ENCODE data around the gene TTC33. TPM values are rescaled to one million over a fixed set of nuclear protein-coding genes. Genes with fewer than 3 reads are reported as not detected.

Gene TTC33
- total and polyA plus RNA-seq, 4 donors, result 22.4 to 45.9 (median 30.7) TPM

GRCh38 chr5:40757400-40757799 lies 1.6 kb upstream of the TTC33 start:
- DNase-seq (ENCODE audit: low read depth in 4 of 6, low spot score in 6 of 6), result no peak
- H3K36me3 ChIP-seq (ENCODE audit: control insufficient read depth, insufficient read depth, low read length), result peaks cover 7% of the 10 kb centered on the region
- H3K27me3 ChIP-seq (ENCODE audit: control insufficient read depth, insufficient read depth, low read length), result no peaks in the 10 kb centered on the region
- no peak overlapping the region for H3K27ac ChIP-seq (ENCODE audit: low read depth, low read length)
- H3K4me1 ChIP-seq (ENCODE audit: control insufficient read depth, insufficient read depth, low read length), result peaks cover 5% of the 10 kb centered on the region
- no peaks in the 10 kb centered on the region for H3K9me3 ChIP-seq (ENCODE audit: control insufficient read depth, insufficient read depth, low read length)
- no peak overlapping the region for H3K4me3 ChIP-seq (ENCODE audit: low read depth, low read length)
- no CpG with 5 or more reads among the region's 2 CpGs for WGBS (ENCODE audit: insufficient coverage)

GRCh38 chr5:40755093-40755406 lies 711 bp downstream of the TTC33 start:
- DNase-seq (ENCODE audit: low read depth in 4 of 6, low spot score in 6 of 6), result peak; percentile 50 to 96 (median 70)
- 0% methylated on average over 3 of the region's 11 CpGs for WGBS (ENCODE audit: insufficient coverage)
- H3K9me3 ChIP-seq (ENCODE audit: control insufficient read depth, insufficient read depth, low read length), result peaks cover 2% of the 10 kb centered on the region
- H3K27me3 ChIP-seq (ENCODE audit: control insufficient read depth, insufficient read depth, low read length), result no peaks in the 10 kb centered on the region
- peaks cover 3% of the 10 kb centered on the region for H3K36me3 ChIP-seq (ENCODE audit: control insufficient read depth, insufficient read depth, low read length)
- peak overlapping the region; percentile 99 for H3K4me3 ChIP-seq (ENCODE audit: low read depth, low read length)
- H3K27ac ChIP-seq (ENCODE audit: low read depth, low read length), result peak overlapping the region; percentile 93
- H3K4me1 ChIP-seq (ENCODE audit: control insufficient read depth, insufficient read depth, low read length), result peaks cover 5% of the 10 kb centered on the region

- WGBS (ENCODE audit: insufficient coverage), result no CpG with 5 or more reads among the region's 6 CpGs
- H3K36me3 ChIP-seq (ENCODE audit: control insufficient read depth, insufficient read depth, low read length), result peaks cover 3% of the 10 kb centered on the region
- H3K4me3 ChIP-seq (ENCODE audit: low read depth, low read length), result peak overlapping the region; percentile 99
- H3K9me3 ChIP-seq (ENCODE audit: control insufficient read depth, insufficient read depth, low read length), result peaks cover 2% of the 10 kb centered on the region
- peaks cover 5% of the 10 kb centered on the region for H3K4me1 ChIP-seq (ENCODE audit: control insufficient read depth, insufficient read depth, low read length)
- peak overlapping the region; percentile 93 for H3K27ac ChIP-seq (ENCODE audit: low read depth, low read length)
- H3K27me3 ChIP-seq (ENCODE audit: control insufficient read depth, insufficient read depth, low read length), result no peaks in the 10 kb centered on the region
- DNase-seq (ENCODE audit: low read depth in 4 of 6, low spot score in 6 of 6), result peak in 4 of 6 donors; percentile 2 to 17 (median 8)
Measured at GRCh38 chr5:40754381-40755092, 1.2 kb downstream of the TTC33 start.

- Histone ChIP-seq H3K36me3 (ENCODE audit: control insufficient read depth, insufficient read depth, low read length) (peaks cover 1% of the 10 kb centered on the region), H3K27me3 (ENCODE audit: control insufficient read depth, insufficient read depth, low read length) (no peaks in the 10 kb centered on the region), H3K9me3 (ENCODE audit: control insufficient read depth, insufficient read depth, low read length) (peaks cover 2% of the 10 kb centered on the region), H3K4me1 (ENCODE audit: control insufficient read depth, insufficient read depth, low read length) (no peaks in the 10 kb centered on the region), H3K4me3 (ENCODE audit: low read depth, low read length) (no peak overlapping the region), H3K27ac (ENCODE audit: low read depth, low read length) (no peak overlapping the region)
- DNase-seq (ENCODE audit: low read depth in 4 of 6, low spot score in 6 of 6), result peak in 1 of 6 donors; percentile 9
- 58% methylated on average over 4 of the region's 4 CpGs for WGBS (ENCODE audit: insufficient coverage)
Measured at GRCh38 chr5:40746703-40747102, 9.1 kb downstream of the TTC33 start.

GRCh38 chr5:40743771-40744170 lies 12.0 kb downstream of the TTC33 start:
- no peaks in the 10 kb centered on the region for H3K4me1 ChIP-seq (ENCODE audit: control insufficient read depth, insufficient read depth, low read length)
- H3K27ac ChIP-seq (ENCODE audit: low read depth, low read length), result no peak overlapping the region
- no peaks in the 10 kb centered on the region for H3K27me3 ChIP-seq (ENCODE audit: control insufficient read depth, insufficient read depth, low read length)
- H3K4me3 ChIP-seq (ENCODE audit: low read depth, low read length), result no peak overlapping the region
- no CpG with 5 or more reads among the region's 2 CpGs for WGBS (ENCODE audit: insufficient coverage)
- peaks cover 7% of the 10 kb centered on the region for H3K36me3 ChIP-seq (ENCODE audit: control insufficient read depth, insufficient read depth, low read length)
- DNase-seq (ENCODE audit: low read depth in 4 of 6, low spot score in 6 of 6), result no peak
- no peaks in the 10 kb centered on the region for H3K9me3 ChIP-seq (ENCODE audit: control insufficient read depth, insufficient read depth, low read length)

- H3K36me3 ChIP-seq (ENCODE audit: control insufficient read depth, insufficient read depth, low read length), result peaks cover 7% of the 10 kb centered on the region
- DNase-seq (ENCODE audit: low read depth in 4 of 6, low spot score in 6 of 6), result no peak
Measured at GRCh38 chr5:40738502-40738901, 17.3 kb downstream of the TTC33 start.

GRCh38 chr5:40736103-40736875 lies 19.5 kb downstream of the TTC33 start:
- H3K36me3 ChIP-seq (ENCODE audit: control insufficient read depth, insufficient read depth, low read length), result peaks cover 1% of the 10 kb centered on the region
- H3K4me1 ChIP-seq (ENCODE audit: control insufficient read depth, insufficient read depth, low read length), result no peaks in the 10 kb centered on the region
- no peaks in the 10 kb centered on the region for H3K27me3 ChIP-seq (ENCODE audit: control insufficient read depth, insufficient read depth, low read length)
- no peak overlapping the region for H3K27ac ChIP-seq (ENCODE audit: low read depth, low read length)
- no CpG with 5 or more reads among the region's 1 CpG for WGBS (ENCODE audit: insufficient coverage)
- DNase-seq (ENCODE audit: low read depth in 4 of 6, low spot score in 6 of 6), result peak in 5 of 6 donors; percentile 26 to 85 (median 53)
- H3K4me3 ChIP-seq (ENCODE audit: low read depth, low read length), result no peak overlapping the region
- no peaks in the 10 kb centered on the region for H3K9me3 ChIP-seq (ENCODE audit: control insufficient read depth, insufficient read depth, low read length)

More at GRCh38 chr5:40738502-40738901, 17.3 kb downstream of the TTC33 start:
- no peak overlapping the region for H3K27ac ChIP-seq (ENCODE audit: low read depth, low read length)
- no peaks in the 10 kb centered on the region for H3K27me3 ChIP-seq (ENCODE audit: control insufficient read depth, insufficient read depth, low read length)
- no peak overlapping the region for H3K4me3 ChIP-seq (ENCODE audit: low read depth, low read length)
- no peaks in the 10 kb centered on the region for H3K9me3 ChIP-seq (ENCODE audit: control insufficient read depth, insufficient read depth, low read length)
- no peaks in the 10 kb centered on the region for H3K4me1 ChIP-seq (ENCODE audit: control insufficient read depth, insufficient read depth, low read length)

- no peak overlapping the region for H3K4me3 ChIP-seq (ENCODE audit: low read depth, low read length)
- DNase-seq (ENCODE audit: low read depth in 4 of 6, low spot score in 6 of 6), result no peak
- H3K36me3 ChIP-seq (ENCODE audit: control insufficient read depth, insufficient read depth, low read length), result no peaks in the 10 kb centered on the region
- H3K4me1 ChIP-seq (ENCODE audit: control insufficient read depth, insufficient read depth, low read length), result no peaks in the 10 kb centered on the region
- H3K27me3 ChIP-seq (ENCODE audit: control insufficient read depth, insufficient read depth, low read length), result no peaks in the 10 kb centered on the region
- H3K27ac ChIP-seq (ENCODE audit: low read depth, low read length), result no peak overlapping the region
- no peaks in the 10 kb centered on the region for H3K9me3 ChIP-seq (ENCODE audit: control insufficient read depth, insufficient read depth, low read length)
Measured at GRCh38 chr5:40735609-40736008, 20.2 kb downstream of the TTC33 start.

- WGBS (ENCODE audit: insufficient coverage), result 70% methylated on average over 1 of the region's 2 CpGs
Measured at GRCh38 chr5:40734986-40735385, 20.8 kb downstream of the TTC33 start.

More at GRCh38 chr5:40734986-40735385, 20.8 kb downstream of the TTC33 start:
- H3K4me3 ChIP-seq (ENCODE audit: low read depth, low read length), result no peak overlapping the region
- H3K27me3 ChIP-seq (ENCODE audit: control insufficient read depth, insufficient read depth, low read length), result no peaks in the 10 kb centered on the region
- H3K36me3 ChIP-seq (ENCODE audit: control insufficient read depth, insufficient read depth, low read length), result no peaks in the 10 kb centered on the region
- H3K9me3 ChIP-seq (ENCODE audit: control insufficient read depth, insufficient read depth, low read length), result no peaks in the 10 kb centered on the region
- no peak for DNase-seq (ENCODE audit: low read depth in 4 of 6, low spot score in 6 of 6)
- H3K4me1 ChIP-seq (ENCODE audit: control insufficient read depth, insufficient read depth, low read length), result no peaks in the 10 kb centered on the region
- H3K27ac ChIP-seq (ENCODE audit: low read depth, low read length), result no peak overlapping the region
